PFSK-1 (cell line): ENCODE results near the gene GAS1.
A peak's percentile ranks its signal among the peaks of the same experiment; 100 is the strongest.

ENCODE experiments used
- FOXP2 ChIP-seq: optimal IDR thresholded peaks from 2 replicates; pipeline ENCODE3; 2011; ENCODE audit warnings: borderline replicate concordance, control low read depth, inconsistent platforms; ENCODE audit not compliant: insufficient read depth; ENCODE audit errors: extremely low read length, extremely low read depth
- POLR2AphosphoS5 ChIP-seq: IDR thresholded peaks from 2 replicates; pipeline ENCODE4 v1.6.1; 2012; ENCODE audit warnings: low read depth, mild to moderate bottlenecking, control low read depth, low read length, moderate library complexity
- REST ChIP-seq, 2 experiments: IDR thresholded peaks; 2 replicates each; pipeline versions ENCODE4 v1.6.1 to v1.8.0; 2011 to 2012; ENCODE audit warnings: low read depth in 2 of 2, low read length in 2 of 2, control low read depth in 1 of 2, inconsistent platforms in 1 of 2, mild to moderate bottlenecking in 1 of 2, moderate library complexity in 1 of 2; ENCODE audit not compliant: insufficient read depth in 1 of 2
- SIN3A ChIP-seq: IDR thresholded peaks from 2 replicates; pipeline ENCODE4 v1.6.1; 2012; ENCODE audit warnings: mild to moderate bottlenecking, low read length, moderate library complexity, borderline replicate concordance; ENCODE audit not compliant: insufficient read depth
- TAF1 ChIP-seq: IDR thresholded peaks from 2 replicates; pipeline ENCODE4 v1.6.1; 2012; ENCODE audit warnings: low read length, control low read depth, borderline replicate concordance; ENCODE audit not compliant: insufficient read depth

The GAS1 gene

GRCh38 chr9:86946201-86947145, 833 bp downstream of the GAS1 start:
- TF ChIP-seq POLR2AphosphoS5 (no peak), REST (IDR thresholded peaks at IDR 0.05; ENCODE audit: insufficient read depth in 1 of 2, low read depth in 2 of 2, low read length in 2 of 2) (0 out of 4 replicates have a peak, but pooled peaks of 1 of the 2 experiments have one; percentile 4)

GRCh38 chr9:86945728-86946200, 1.5 kb downstream of the GAS1 start:
- TF ChIP-seq REST (IDR thresholded peaks at IDR 0.05; ENCODE audit: insufficient read depth in 1 of 2, low read depth in 2 of 2, low read length in 2 of 2) (no peak), FOXP2 (no peak), TAF1 (no peak)

- TF ChIP-seq TAF1 (no peak), SIN3A (0 out of 2 replicates have a peak, but pooled peaks have one; percentile 18)
Observed at GRCh38 chr9:86944796-86945727, 2.2 kb downstream of the GAS1 start.

GRCh38 chr9:86943201-86944113, 3.8 kb downstream of the GAS1 start:
- TF ChIP-seq REST (IDR thresholded peaks at IDR 0.05; ENCODE audit: insufficient read depth in 1 of 2, low read depth in 2 of 2, low read length in 2 of 2), result no peak
- TF ChIP-seq SIN3A, result no peak
- no peak for TF ChIP-seq TAF1
- TF ChIP-seq POLR2AphosphoS5, result no peak
- no peak for TF ChIP-seq FOXP2
